Body of pancreas (tissue), 4 donors: Measurements from ENCODE around the gene GNAZ. TPM values are rescaled to one million over a fixed set of nuclear protein-coding genes. Genes with fewer than 3 reads are reported as not detected.

Experiments
- ATAC-seq: fragments of 150-250 bp; one replicate; pipeline ENCODE4 v1.9.1; 2016
- DNase-seq, 4 donors: peaks; one replicate each; pipeline ENCODE4 v3.0.0-alpha.2; 2019
- H3K27ac ChIP-seq, 4 donors: fragments of 200-600 bp; sonication (generic); 1 replicate in 3 of 4; 2 replicates in 1 of 4; pipeline versions ENCODE4 v1.5.1 to v1.6.1; 2016 to 2019; ENCODE audit warnings: mild to moderate bottlenecking in 1 of 4, mixed read lengths in 1 of 4, moderate library complexity in 1 of 4
- H3K27me3 ChIP-seq, 2 donors: fragments of 200-600 bp; sonication (generic); one replicate each; pipeline ENCODE4 v1.6.0; 2016; ENCODE audit warnings: mild to moderate bottlenecking in 1 of 2
- H3K36me3 ChIP-seq, 2 donors: fragments of 200-600 bp; sonication (generic); replicated peaks in 1 of 2; 2 replicates each; pipeline ENCODE4 v1.5.1; 2016; ENCODE audit warnings: low read depth in 2 of 2; ENCODE audit not compliant: insufficient read depth in 1 of 2
- H3K4me1 ChIP-seq: fragments of 200-600 bp; sonication (generic); one replicate; pipeline ENCODE4 v1.6.0; 2016
- H3K4me3 ChIP-seq, 2 donors: fragments of 200-600 bp; sonication (generic); 1 replicate in 1 of 2; 2 replicates in 1 of 2; pipeline ENCODE4 v1.5.1; 2016 to 2019
- H3K9me3 ChIP-seq, 3 donors: fragments of 200-600 bp; sonication (generic); 1 replicate in 2 of 3; 2 replicates in 1 of 3; pipeline ENCODE4 v1.5.1; 2016
- POLR2A ChIP-seq, 3 donors: fragments of 450-650 bp; IDR thresholded peaks; one replicate each; pipeline ENCODE4 v1.6.1; 2016; ENCODE audit warnings: antibody characterized with exemption in 3 of 3, mild to moderate bottlenecking in 2 of 3
- WGBS, 2 donors: methylation state at CpG; one replicate each; pipeline ENCODE4 v1.1.5; 2017; 5-methylcytosine and 5-hydroxymethylcytosine counted together
- intact Hi-C: fragments of 100-400 bp; cut with DNase I; formaldehyde crosslinking; loops from one replicate; pipeline ENCODE4 v1.15.1; 2023
- total RNA-seq, 2 donors: library from RNA; depleted of rRNA; stranded (reverse); fragments of >200 nt; gene quantifications; one replicate each; pipeline ENCODE4 v1.1.0, GENCODE V29; 2016
- TF ChIP-seq, protein P1 (sequence below), 7 experiments: fragments of 450-650 bp in 4 of 7; fragments of 200-600 bp in 3 of 7; sonication (generic) in 3 of 7; IDR thresholded peaks; one replicate each; pipeline ENCODE4 v1.5.1; 2016 to 2019; ENCODE audit warnings: antibody characterized with exemption in 7 of 7

The GNAZ gene
- total RNA-seq, 2 donors from 2014 or later, result 0.33 to 2.3 TPM

DNA sequence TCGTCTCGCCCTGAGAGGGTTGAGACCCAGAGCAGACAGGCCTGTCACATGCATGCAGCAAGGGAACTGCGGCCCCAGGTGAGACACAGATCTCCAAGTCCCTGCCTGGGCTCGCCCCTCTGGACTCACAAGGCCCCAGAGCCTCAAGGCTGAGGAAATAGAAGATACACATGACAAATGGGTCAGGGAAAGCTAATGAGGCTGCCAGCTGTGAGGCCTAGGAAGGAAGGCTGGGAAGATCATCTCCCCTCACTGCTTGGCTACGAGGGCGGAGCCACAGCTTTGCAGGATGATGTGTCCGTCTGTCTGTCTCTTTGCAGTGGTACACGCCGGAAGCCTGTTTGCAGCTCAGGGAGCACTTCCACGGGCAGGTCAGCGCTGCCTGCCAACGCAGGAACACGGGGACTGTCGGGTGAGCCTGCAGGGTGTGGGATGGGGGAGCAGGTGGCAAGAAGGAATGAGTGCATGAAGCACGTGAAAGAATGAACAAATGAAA lies 79.5 kb downstream of the GNAZ start:
- H3K27me3 ChIP-seq, result no peaks in the 10 kb centered on the region
- peaks cover 24% of the 10 kb centered on the region for H3K4me1 ChIP-seq
- no peaks in the 10 kb centered on the region for H3K9me3 ChIP-seq
- intact Hi-C loops, result no loop called here
- no peak for DNase-seq
- no peak for TF ChIP-seq POLR2A (IDR thresholded peaks at IDR 0.05)
- TF ChIP-seq, protein P1, sequence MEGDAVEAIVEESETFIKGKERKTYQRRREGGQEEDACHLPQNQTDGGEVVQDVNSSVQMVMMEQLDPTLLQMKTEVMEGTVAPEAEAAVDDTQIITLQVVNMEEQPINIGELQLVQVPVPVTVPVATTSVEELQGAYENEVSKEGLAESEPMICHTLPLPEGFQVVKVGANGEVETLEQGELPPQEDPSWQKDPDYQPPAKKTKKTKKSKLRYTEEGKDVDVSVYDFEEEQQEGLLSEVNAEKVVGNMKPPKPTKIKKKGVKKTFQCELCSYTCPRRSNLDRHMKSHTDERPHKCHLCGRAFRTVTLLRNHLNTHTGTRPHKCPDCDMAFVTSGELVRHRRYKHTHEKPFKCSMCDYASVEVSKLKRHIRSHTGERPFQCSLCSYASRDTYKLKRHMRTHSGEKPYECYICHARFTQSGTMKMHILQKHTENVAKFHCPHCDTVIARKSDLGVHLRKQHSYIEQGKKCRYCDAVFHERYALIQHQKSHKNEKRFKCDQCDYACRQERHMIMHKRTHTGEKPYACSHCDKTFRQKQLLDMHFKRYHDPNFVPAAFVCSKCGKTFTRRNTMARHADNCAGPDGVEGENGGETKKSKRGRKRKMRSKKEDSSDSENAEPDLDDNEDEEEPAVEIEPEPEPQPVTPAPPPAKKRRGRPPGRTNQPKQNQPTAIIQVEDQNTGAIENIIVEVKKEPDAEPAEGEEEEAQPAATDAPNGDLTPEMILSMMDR (IDR thresholded peaks at IDR 0.05), result no peak
- 80 to 82% methylated on average over 13 to 15 of the region's 15 CpGs for WGBS, 2 donors
- no peak overlapping the region for H3K27ac ChIP-seq
- H3K36me3 ChIP-seq, result no peaks in the 10 kb centered on the region
- ATAC-seq, result no peak
- H3K4me3 ChIP-seq, result no peak overlapping the region

- no peaks in the 10 kb centered on the region for H3K36me3 ChIP-seq
- no peak overlapping the region for H3K4me3 ChIP-seq
- H3K4me1 ChIP-seq, result peaks cover 24% of the 10 kb centered on the region
- 74 to 76% methylated on average over 6 of the region's 6 CpGs for WGBS, 2 donors
- no peaks in the 10 kb centered on the region for H3K9me3 ChIP-seq
- no peak overlapping the region for H3K27ac ChIP-seq
- no peaks in the 10 kb centered on the region for H3K27me3 ChIP-seq
- DNase-seq, result no peak
- intact Hi-C loops, result no loop called here
- ATAC-seq, result no peak
- TF ChIP-seq, protein P1 (IDR thresholded peaks at IDR 0.05), result no peak
These were observed 80.4 kb downstream of the GNAZ start for GRCh38 chr22:23150762-23151161.

GRCh38 chr22:23151827-23152226 lies 81.5 kb downstream of the GNAZ start:
- H3K27ac ChIP-seq, result no peak overlapping the region
- H3K27me3 ChIP-seq, result no peaks in the 10 kb centered on the region
- no peak overlapping the region for H3K4me3 ChIP-seq
- peaks cover 19% of the 10 kb centered on the region for H3K4me1 ChIP-seq
- TF ChIP-seq POLR2A (IDR thresholded peaks at IDR 0.05), result no peak
- TF ChIP-seq, protein P1 (IDR thresholded peaks at IDR 0.05), result no peak
- H3K9me3 ChIP-seq, result no peaks in the 10 kb centered on the region
- 85 to 90% methylated on average over 10 to 16 of the region's 16 CpGs for WGBS, 2 donors
- ATAC-seq (no peak), DNase-seq (no peak)
- H3K36me3 ChIP-seq, result no peaks in the 10 kb centered on the region
- intact Hi-C loops, result no loop called here

- Histone ChIP-seq H3K9me3 (no peaks in the 10 kb centered on the region), H3K27ac (no peak overlapping the region), H3K27me3 (no peaks in the 10 kb centered on the region), H3K36me3 (no peaks in the 10 kb centered on the region), H3K4me1 (peaks cover 13% of the 10 kb centered on the region), H3K4me3 (no peak overlapping the region)
- ATAC-seq (no peak), DNase-seq (no peak)
- TF ChIP-seq, protein P1 (IDR thresholded peaks at IDR 0.05), result no peak
- no peak for TF ChIP-seq POLR2A (IDR thresholded peaks at IDR 0.05)
- intact Hi-C loops, result no loop called here
- 65 to 72% methylated on average over 10 to 19 of the region's 19 CpGs for WGBS, 2 donors
These were observed 82.2 kb downstream of the GNAZ start for GRCh38 chr22:23152238-23153114.
